ENCODE measurements around the gene GJA10.

The GJA10 gene

DNA sequence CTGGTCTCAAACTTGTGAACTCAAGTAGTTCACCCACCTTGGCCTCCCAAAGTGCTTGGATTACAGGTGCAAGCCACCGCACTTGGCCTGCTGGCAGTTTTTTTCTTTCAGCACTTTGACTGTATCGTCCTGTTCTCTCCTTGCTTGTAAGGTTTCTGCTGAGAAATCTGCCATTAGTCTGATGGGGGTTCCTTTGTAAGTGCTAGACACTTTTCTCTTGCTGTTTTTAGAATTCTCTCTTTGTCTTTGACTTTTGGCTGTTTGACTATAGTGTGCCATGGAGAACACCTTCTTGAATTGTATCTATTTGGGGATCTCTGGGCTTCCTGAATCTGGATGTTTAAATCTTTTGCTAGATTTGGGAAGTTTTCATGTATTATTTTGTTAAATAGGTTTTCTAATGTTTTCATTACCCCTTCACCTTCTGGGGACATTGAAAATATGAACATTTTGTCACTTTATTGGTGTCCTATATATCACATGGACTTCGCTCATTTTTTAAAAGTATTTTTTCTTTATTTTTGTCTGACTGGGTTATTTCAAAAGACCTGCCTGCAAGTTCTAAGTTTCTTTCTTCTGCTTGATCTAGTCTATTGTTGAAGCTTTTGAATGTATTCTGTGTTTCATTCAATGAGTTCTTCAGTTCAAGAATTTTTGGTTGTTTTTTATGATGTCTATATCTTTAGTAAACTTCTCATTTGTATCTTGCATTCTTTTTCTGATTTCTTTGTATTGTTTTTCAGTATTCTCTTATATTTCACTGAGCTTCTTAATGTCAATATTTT, 22.1 kb downstream of the GJA10 start:
- TF ChIP-seq, protein P1, sequence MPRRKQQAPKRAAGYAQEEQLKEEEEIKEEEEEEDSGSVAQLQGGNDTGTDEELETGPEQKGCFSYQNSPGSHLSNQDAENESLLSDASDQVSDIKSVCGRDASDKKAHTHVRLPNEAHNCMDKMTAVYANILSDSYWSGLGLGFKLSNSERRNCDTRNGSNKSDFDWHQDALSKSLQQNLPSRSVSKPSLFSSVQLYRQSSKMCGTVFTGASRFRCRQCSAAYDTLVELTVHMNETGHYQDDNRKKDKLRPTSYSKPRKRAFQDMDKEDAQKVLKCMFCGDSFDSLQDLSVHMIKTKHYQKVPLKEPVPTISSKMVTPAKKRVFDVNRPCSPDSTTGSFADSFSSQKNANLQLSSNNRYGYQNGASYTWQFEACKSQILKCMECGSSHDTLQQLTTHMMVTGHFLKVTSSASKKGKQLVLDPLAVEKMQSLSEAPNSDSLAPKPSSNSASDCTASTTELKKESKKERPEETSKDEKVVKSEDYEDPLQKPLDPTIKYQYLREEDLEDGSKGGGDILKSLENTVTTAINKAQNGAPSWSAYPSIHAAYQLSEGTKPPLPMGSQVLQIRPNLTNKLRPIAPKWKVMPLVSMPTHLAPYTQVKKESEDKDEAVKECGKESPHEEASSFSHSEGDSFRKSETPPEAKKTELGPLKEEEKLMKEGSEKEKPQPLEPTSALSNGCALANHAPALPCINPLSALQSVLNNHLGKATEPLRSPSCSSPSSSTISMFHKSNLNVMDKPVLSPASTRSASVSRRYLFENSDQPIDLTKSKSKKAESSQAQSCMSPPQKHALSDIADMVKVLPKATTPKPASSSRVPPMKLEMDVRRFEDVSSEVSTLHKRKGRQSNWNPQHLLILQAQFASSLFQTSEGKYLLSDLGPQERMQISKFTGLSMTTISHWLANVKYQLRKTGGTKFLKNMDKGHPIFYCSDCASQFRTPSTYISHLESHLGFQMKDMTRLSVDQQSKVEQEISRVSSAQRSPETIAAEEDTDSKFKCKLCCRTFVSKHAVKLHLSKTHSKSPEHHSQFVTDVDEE (CRISPR knock-in tag; IDR thresholded peaks at IDR 0.05): no peak
- TF ChIP-seq SNAI2 (CRISPR knock-in tag; IDR thresholded peaks at IDR 0.05): no peak
- no peak for TF ChIP-seq OSR1 (CRISPR knock-in tag; IDR thresholded peaks at IDR 0.05)
- no peak for TF ChIP-seq BACH2 (CRISPR knock-in tag; IDR thresholded peaks at IDR 0.05; ENCODE audit: borderline replicate concordance)
- TF ChIP-seq TCF4 (CRISPR knock-in tag; IDR thresholded peaks at IDR 0.05; ENCODE audit: borderline replicate concordance): no peak
- TF ChIP-seq PPARA (CRISPR knock-in tag; IDR thresholded peaks at IDR 0.05; ENCODE audit: borderline replicate concordance): no peak
- no peak for TF ChIP-seq ZC3H10 (CRISPR knock-in tag; IDR thresholded peaks at IDR 0.05)
- TF ChIP-seq ZNF70 (CRISPR knock-in tag; IDR thresholded peaks at IDR 0.05): no peak
- TF ChIP-seq, protein P2, sequence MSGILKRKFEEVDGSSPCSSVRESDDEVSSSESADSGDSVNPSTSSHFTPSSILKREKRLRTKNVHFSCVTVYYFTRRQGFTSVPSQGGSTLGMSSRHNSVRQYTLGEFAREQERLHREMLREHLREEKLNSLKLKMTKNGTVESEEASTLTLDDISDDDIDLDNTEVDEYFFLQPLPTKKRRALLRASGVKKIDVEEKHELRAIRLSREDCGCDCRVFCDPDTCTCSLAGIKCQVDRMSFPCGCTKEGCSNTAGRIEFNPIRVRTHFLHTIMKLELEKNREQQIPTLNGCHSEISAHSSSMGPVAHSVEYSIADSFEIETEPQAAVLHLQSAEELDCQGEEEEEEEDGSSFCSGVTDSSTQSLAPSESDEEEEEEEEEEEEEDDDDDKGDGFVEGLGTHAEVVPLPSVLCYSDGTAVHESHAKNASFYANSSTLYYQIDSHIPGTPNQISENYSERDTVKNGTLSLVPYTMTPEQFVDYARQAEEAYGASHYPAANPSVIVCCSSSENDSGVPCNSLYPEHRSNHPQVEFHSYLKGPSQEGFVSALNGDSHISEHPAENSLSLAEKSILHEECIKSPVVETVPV (CRISPR knock-in tag; IDR thresholded peaks at IDR 0.05): no peak
- no peak for TF ChIP-seq GLIS3 (CRISPR knock-in tag; IDR thresholded peaks at IDR 0.05)
- TF ChIP-seq ZFP30 (CRISPR knock-in tag; IDR thresholded peaks at IDR 0.05): no peak
- no peak for TF ChIP-seq RARB (CRISPR knock-in tag; IDR thresholded peaks at IDR 0.05)
- TF ChIP-seq ISL1 (CRISPR knock-in tag; IDR thresholded peaks at IDR 0.05): no peak
- no peak for TF ChIP-seq CSDC2 (CRISPR knock-in tag; IDR thresholded peaks at IDR 0.05)
- no peak for TF ChIP-seq ARNTL (CRISPR knock-in tag; IDR thresholded peaks at IDR 0.05; ENCODE audit: borderline replicate concordance, low read depth)
- no peak for TF ChIP-seq ZFP3 (CRISPR knock-in tag; IDR thresholded peaks at IDR 0.05)
- no peak for TF ChIP-seq ESRRG (CRISPR knock-in tag; IDR thresholded peaks at IDR 0.05)
- no peak for ATAC-seq

DNA sequence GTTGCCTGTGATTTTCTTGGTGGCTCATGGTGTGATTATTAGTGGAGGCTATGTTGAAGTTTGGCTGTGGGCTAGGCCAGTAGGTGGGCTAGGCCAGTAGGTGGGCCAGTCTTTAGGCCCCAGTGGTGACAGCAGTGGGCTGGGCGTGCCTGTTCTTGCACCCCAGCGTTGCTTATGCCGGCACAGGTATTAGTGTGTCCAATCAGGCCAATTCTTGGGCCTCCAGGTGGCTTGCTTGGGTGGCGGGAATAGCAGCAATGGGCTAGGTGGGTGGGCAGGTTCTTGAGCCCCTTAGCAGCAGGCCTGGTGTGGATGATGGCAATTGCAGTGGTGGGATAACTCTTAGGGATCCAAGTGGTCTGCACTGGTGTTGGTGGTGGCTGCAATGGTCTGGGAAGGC, 22.9 kb downstream of the GJA10 start:
- no peak for ATAC-seq

More for the DNA sequence above, 22.9 kb downstream of the GJA10 start:
- TF ChIP-seq, protein P3, sequence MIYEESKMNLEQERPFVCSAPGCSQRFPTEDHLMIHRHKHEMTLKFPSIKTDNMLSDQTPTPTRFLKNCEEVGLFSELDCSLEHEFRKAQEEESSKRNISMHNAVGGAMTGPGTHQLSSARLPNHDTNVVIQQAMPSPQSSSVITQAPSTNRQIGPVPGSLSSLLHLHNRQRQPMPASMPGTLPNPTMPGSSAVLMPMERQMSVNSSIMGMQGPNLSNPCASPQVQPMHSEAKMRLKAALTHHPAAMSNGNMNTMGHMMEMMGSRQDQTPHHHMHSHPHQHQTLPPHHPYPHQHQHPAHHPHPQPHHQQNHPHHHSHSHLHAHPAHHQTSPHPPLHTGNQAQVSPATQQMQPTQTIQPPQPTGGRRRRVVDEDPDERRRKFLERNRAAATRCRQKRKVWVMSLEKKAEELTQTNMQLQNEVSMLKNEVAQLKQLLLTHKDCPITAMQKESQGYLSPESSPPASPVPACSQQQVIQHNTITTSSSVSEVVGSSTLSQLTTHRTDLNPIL (CRISPR knock-in tag; IDR thresholded peaks at IDR 0.05; ENCODE audit: low read depth): no peak
- TF ChIP-seq OSR1 (CRISPR knock-in tag; IDR thresholded peaks at IDR 0.05) (no peak), ZC3H10 (CRISPR knock-in tag; IDR thresholded peaks at IDR 0.05) (no peak), TCF4 (CRISPR knock-in tag; IDR thresholded peaks at IDR 0.05; ENCODE audit: borderline replicate concordance) (no peak), ZNF70 (CRISPR knock-in tag; IDR thresholded peaks at IDR 0.05) (no peak), ZNF8 (CRISPR knock-in tag; IDR thresholded peaks at IDR 0.05) (no peak), ZNF565 (CRISPR knock-in tag; conservative IDR thresholded peaks at IDR 0.05; ENCODE audit: low read depth) (no peak), SNAI2 (CRISPR knock-in tag; IDR thresholded peaks at IDR 0.05) (no peak), ISL1 (CRISPR knock-in tag; IDR thresholded peaks at IDR 0.05) (no peak), ESRRG (CRISPR knock-in tag; IDR thresholded peaks at IDR 0.05) (no peak), CSDC2 (CRISPR knock-in tag; IDR thresholded peaks at IDR 0.05) (no peak), ZFP3 (CRISPR knock-in tag; IDR thresholded peaks at IDR 0.05) (no peak), ZFP30 (CRISPR knock-in tag; IDR thresholded peaks at IDR 0.05) (no peak)
- TF ChIP-seq, protein P1 (CRISPR knock-in tag; IDR thresholded peaks at IDR 0.05): no peak
- TF ChIP-seq, protein P4, sequence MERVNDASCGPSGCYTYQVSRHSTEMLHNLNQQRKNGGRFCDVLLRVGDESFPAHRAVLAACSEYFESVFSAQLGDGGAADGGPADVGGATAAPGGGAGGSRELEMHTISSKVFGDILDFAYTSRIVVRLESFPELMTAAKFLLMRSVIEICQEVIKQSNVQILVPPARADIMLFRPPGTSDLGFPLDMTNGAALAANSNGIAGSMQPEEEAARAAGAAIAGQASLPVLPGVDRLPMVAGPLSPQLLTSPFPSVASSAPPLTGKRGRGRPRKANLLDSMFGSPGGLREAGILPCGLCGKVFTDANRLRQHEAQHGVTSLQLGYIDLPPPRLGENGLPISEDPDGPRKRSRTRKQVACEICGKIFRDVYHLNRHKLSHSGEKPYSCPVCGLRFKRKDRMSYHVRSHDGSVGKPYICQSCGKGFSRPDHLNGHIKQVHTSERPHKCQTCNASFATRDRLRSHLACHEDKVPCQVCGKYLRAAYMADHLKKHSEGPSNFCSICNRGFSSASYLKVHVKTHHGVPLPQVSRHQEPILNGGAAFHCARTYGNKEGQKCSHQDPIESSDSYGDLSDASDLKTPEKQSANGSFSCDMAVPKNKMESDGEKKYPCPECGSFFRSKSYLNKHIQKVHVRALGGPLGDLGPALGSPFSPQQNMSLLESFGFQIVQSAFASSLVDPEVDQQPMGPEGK (CRISPR knock-in tag; IDR thresholded peaks at IDR 0.05; ENCODE audit: borderline replicate concordance): no peak
- TF ChIP-seq, protein P2 (CRISPR knock-in tag; IDR thresholded peaks at IDR 0.05): no peak
- TF ChIP-seq, protein P5, sequence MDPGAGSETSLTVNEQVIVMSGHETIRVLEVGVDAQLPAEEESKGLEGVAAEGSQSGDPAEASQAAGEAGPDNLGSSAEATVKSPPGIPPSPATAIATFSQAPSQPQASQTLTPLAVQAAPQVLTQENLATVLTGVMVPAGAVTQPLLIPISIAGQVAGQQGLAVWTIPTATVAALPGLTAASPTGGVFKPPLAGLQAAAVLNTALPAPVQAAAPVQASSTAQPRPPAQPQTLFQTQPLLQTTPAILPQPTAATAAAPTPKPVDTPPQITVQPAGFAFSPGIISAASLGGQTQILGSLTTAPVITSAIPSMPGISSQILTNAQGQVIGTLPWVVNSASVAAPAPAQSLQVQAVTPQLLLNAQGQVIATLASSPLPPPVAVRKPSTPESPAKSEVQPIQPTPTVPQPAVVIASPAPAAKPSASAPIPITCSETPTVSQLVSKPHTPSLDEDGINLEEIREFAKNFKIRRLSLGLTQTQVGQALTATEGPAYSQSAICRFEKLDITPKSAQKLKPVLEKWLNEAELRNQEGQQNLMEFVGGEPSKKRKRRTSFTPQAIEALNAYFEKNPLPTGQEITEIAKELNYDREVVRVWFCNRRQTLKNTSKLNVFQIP (CRISPR knock-in tag; IDR thresholded peaks at IDR 0.05; ENCODE audit: borderline replicate concordance, low read depth): no peak

Measured in SK-N-SH treated with all-trans-retinoic acid at 6 μM for 48 hours (cell line).